Central memory CD4-positive, alpha-beta T cell (primary cell): ENCODE results near the gene RNF38.
"Not testable (repeated sequence)": the region's sequence is repeated elsewhere in the genome, so short reads cannot be mapped to it uniquely, and the experiment has no call there.

ENCODE experiments used
- DNase-seq: peaks from one replicate; pipeline ENCODE4 v3.0.0; 2022

RNF38 gene

DNA sequence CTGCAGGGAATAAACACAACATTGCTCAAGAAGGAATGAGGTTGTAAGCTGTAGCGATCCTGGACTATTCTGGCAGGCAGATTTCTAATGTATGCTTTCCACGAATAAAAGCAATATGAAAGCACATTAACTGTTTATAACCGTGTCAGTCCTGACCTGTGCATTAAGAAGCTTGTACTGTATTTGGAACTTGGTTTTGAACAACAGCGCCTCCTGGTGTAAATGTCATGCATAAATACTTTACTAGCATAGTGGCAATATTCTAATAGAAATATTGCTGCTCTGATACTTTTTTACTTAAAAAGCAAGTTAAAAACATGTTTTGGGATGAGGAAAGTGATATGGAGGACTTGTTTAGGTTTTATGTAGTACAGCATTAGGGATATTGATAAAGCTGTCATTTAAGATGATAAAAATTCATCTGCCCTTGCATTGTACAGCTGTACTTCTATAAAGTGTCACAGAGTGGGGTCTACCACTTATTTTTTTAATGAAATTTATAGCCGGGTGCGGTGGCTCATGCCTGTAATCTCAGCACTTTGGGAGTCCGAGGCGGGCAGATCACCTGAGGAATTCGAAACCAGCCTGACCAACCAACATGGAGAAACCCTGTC lies 71.2 kb downstream of the RNF38 start:
- peak; percentile 50 for DNase-seq

DNA sequence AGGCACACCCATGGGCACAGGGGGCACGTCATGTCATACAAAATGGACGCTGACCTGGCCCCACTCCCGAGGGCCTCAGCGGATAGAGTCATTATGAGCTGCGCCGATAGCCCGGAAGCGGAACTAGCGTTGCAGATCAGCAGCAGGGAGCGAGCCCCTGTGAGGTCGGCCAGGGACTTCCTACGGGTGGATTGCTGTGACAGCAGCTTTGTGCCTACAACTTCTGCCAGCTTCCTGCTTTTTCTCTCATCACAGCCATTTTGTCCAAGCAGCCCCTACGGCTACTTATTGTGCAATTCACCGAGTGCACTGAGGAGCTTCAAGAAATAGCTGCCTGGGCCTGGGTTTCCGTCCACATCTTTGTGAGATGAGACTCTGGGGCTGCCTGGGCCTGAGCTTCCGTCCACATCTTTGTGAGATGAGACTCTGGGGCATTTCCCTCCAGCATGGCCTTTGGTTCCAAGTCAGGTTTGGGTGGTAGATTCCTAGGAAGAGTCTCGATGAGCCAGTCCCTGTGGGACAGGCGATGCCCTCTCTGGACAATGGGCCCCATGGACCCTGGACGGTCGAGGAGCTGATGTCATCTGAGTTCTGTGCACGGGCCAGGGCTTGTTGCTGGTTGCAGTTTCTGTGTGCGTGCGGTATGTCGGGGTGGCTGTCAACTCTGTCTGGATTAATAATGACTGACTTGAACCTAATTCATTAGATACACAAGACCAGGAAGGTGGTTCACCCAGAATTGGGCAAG lies 74.8 kb downstream of the RNF38 start:
- no peak for DNase-seq

DNA sequence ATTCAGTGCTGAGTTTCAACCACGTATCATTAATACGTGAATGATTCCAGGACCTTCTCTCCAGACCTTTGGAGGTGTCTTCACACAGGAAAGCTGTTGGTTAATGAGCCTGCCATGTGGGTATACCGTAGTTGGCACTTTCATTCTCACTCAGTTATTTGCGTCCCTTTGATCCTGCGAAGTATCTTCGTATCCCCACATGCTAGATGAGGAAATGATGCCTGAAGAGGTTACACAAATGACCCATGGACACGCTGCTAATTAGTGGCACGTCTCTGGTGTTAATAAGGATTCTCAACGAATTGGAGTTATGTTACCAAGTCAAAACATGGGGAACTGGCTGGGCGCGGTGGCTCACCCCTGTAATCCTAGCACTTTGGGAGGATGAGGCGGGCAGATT lies 76.1 kb downstream of the RNF38 start:
- DNase-seq, result no peak

DNA sequence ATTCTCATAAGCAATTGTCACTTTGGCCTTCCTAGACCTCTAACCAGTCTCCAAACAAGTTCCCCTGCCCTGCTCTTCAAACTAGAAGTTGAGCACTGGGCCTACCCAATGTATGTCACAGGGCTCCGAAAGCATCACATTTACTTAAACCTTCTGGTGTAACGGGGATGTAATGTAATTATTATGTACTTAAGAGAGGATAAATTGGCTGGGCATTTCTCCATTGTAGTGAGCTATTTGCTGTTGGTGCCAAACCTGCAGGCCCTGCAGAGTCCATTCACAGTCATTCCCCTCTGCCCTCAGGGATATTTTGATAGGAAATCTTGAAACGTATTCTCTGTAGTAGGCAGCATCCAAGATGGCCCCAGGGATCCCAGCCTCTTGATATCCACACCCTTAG lies 77.6 kb downstream of the RNF38 start:
- DNase-seq, result no peak

DNA sequence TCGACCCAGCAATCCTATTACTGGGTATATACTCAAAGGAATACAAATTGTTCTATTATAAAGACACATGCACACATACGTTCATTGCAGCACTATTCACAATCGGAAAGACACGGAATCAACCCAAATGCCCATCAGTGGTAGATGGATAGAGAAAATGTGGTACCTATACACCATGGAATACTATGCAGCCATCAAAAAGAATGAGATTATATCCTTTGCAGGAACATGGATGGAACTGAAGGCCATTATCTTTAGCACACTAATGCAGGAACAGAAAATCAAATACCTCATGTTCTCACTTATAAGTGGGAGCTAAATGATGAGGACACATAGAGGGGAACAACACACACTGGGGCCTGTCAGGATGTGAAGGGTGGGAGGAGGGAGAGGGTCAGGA lies 78.2 kb downstream of the RNF38 start:
- not testable (repeated sequence) for DNase-seq

DNA sequence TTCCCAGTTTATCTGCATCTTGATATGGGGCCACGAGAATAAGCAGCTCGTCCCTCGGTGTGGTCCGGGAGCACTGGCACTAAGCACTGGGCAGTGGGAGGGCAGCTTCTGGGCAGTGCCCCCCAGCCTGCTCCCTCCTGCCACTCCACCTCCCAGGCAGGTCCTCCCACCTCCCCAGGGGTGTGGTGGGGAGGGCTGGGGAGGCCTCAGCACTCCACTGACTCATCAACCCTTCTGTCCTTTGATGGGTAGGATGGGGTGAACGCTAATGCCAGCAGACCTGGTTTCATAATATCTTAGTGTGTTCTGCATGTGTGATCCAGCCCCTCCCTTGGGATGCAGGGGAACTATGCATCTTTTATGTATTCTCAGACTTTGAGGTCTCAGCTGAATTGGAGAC lies 79.6 kb downstream of the RNF38 start:
- DNase-seq, result no peak

DNA sequence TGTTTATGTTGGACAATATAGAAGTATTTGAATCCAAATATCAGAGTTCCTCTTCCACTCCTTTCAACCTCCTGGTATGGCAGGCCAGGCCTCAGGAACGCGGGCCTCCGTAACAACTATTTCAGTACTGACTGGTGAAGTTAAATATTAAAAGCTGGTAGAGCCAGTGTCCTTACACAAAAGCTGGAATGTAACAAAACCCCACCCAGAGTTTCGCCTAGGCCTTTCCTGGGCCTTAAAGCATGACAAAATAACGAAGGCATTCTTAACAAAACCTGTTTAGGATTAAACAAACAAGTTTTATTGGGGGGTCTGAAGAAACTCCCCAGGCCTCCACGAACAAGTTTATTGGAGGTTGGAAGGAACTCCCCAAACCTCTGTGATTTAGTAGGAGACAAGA lies 80.3 kb downstream of the RNF38 start:
- no peak for DNase-seq

DNA sequence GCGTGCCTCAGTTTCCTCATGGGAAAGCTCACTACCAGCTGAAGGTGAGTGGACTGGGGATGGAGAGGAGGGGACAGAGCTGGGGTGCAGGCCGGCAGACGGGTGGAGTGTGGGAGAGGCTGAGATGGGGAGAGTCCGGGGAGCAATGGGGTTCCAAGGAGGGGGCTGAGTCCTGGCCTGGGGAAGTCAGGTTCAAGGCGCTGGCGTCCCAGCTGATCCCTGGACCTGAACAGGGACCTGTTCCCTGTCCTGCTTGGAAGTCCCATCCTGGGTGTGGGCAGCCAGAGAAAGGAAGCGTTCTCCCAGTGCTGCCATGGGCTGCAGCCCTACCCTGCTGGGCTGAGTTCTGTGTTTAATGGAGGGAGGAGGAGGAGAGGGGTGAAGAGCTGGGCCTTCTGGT lies 80.9 kb downstream of the RNF38 start:
- no peak for DNase-seq

DNA sequence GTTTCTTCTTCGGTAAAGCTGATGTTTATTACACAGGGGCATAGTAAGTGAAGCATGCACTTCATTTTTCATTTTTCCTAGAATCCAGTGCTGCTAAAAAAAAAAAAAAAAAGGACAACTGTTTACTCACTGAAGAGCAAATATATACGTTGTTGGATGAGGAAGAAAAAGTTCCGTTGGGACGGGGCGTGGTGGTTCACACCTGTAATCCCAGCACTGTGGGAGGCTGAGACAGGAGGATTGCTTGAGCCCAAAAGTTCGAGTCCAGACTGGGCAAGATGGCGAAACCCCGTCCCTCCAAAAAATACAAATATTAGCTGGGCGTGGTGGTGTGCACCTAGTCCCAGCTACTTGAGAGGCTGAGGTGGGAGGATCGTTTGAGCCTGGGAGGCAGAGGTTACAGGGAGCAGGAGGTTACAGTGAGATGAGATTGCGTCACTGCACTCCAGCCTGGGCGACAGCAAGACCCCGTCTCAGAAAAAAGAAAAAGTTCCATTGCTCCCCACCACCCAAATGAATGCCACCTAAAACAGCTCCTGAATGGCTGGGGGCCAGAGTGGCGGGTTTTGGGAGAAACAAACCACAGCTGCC lies 81.8 kb downstream of the RNF38 start:
- DNase-seq, result no peak

DNA sequence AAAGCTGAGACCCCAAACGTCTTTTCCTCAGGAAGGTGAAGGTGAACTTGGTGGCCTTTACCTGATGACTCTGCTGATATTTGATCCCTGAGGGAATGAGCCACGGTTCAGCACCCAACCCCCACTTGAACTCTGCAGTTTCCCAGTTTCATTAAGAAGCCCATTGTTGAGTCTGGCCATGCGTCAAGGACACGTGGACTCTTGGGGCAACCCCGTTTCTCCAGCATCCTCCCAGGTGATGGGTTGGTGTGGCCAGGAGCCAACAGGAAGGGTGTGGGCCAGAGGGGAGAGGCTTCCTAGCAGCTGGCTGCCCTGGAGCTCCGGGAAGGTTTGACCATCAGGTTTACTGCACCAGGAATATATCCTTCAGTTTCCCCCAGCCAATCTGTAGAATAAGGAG lies 82.3 kb downstream of the RNF38 start:
- no peak for DNase-seq

DNA sequence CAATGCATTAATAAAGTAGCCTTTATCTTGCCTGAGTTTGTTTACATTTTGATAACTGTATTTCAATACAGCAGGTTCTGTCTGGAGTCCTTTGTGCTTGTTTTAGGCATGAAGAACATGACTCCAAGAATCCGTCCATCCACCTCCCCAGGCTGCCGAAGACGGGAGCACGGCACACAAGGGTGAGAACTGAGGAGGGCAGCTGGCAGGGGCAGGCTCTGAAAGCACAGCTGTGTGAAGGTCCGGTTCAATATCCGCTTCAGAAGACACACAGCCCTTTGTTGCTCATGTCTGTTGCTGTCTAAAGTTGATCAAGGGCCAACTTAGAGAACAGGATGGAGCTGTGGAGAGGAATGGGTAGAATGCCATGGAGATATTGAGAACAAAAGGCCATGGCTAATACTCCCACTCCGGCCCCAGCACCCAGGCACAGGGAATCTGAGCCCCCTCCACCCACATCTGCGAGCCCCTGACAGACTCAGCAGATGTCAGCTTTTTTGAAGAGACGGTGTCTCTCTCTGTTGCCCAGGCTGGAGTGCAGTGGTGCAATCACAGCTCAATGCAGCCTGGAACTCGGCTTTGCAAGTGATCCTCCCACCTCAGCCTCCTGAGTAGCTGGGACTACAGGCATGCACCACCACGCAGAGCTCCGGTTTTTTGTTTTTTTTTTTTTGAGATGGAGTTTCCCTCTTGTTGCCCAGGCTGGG lies 83.3 kb downstream of the RNF38 start:
- no peak for DNase-seq

DNA sequence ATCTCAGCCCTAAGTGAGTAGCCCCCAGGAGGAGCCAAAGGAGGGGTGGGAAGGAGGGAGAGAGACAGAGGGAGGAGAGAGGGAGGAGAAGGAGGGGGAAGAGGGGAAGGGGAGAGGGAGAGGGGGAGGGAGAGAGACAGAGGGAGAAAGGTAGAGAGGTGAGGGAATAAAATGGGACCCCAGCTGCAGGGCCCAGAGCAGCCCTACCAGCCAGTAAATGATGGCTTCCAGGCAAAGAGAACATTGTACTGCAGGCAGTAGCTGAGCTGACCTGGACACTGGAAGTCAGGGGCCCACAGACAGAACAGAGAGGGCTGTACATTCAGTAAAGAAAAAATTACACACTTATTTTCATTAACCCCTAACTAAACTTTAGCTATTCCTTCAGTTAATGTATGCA lies 84.0 kb downstream of the RNF38 start:
- DNase-seq, result no peak

DNA sequence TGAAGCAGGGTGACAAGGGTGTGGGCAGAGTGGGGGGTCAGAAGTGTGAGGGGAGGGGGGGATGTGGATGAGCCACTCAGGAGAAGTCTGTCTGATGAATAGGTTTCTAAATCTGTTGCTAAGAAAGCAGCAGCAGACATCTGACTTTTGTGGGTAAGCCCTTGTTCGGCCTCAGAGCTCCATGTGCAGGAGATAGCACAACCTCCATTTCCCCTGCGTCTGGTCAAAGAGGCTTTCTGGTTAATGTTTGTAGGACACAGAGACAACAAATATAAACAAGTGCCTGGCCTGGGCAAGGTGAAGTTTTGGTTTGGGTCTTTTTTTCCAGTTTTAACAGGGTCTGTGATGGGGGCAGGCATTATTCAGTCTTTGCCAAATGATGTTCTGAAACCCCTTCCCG lies 84.8 kb downstream of the RNF38 start:
- DNase-seq, result no peak

DNA sequence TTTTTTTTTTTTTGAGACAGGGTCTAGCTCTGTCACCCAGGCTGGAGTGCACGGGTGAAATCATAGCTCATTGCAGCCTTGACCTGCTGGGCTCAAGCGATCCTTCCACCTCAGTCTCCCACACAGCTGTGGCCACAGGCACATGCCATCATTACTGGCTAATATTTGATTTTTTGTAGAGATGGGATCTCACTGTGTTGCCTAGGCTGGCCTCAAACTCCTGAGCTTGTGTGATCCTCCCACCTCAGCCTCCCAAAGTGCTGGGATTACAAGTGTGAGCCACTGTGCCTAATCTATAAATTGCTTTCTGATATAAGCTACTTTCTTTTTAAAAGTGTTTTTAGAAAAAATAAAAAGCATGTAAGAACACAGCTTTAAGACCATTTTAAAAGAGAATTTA lies 85.3 kb downstream of the RNF38 start:
- no peak for DNase-seq

DNA sequence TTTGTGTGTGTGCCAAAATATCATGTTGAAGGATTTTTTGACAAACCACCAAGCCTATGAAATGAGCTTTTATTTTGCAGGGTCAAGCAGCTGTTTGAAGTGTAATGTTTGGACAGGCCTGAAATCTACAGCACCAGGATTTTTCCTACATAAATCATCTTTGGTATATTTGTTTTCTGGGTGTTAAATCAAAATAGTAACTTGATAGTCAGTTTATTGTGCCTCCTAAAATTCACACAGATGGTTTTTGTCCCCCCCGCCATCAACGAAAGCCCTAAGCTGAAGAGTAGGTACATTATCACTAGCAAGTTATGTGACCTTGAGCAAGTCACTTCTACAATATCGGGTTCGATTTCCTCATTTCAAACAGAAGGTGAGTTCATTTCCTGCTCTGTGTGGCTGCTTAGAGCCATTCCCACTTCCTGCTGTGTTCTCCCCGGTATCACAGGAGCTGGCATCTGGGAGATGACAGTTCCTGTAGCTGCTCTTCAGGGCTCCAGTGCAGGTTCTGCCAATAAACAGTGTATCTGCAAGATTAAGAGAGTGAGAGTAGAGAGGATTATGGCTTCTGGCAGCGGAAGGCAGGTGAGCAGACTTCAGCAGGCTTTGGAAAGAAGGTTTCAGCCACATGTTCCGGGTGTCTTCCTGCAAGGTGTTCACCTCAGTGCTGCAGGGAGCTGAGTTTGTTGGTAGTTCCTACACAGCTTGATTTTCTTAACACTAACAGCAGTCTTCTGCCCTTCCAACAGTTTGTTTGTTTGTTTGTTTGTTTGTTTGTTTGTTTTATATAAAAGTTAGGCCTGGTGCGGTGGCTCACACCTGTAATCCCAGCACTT lies 93.4 kb downstream of the RNF38 start:
- no peak for DNase-seq

DNA sequence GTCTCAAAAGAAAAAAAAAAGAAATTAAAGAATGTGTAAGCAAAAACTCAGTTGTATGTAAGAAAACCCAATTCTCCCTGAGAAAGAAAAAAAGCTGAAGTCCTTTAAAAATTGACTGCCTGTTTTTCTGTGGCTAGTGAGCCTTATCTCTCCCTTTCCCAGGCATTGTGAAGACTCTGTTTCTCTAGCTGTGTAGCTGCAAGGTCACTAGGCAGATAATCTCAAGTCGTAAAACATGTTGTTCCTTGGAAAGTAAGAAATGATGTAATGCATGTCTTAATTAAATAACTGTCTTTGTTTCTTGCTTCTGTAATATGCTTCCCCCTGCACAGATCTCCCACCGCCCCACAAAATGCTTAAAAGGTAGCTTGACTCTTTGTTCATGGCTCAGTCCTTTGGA lies 95.7 kb downstream of the RNF38 start:
- DNase-seq, result not testable (repeated sequence)

DNA sequence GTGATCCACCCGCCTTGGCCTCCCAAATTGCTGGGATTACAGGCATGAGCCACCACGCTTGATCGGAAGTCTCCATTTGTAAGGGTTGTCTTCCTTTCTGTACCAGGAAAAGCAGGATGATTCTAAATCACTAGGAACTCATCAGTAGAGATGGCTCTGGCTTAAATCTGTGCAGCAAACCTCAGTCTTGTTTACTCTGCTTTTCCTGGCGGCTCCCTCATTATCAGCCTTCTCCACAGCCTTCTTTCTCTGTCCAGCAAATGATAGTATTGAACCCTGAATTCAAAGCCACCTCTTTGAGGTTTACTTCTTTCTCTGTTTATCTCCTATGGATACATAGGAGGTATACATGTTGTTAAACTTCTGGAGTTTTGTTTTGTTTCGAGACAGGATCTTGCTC lies 98.8 kb downstream of the RNF38 start:
- DNase-seq, result no peak

DNA sequence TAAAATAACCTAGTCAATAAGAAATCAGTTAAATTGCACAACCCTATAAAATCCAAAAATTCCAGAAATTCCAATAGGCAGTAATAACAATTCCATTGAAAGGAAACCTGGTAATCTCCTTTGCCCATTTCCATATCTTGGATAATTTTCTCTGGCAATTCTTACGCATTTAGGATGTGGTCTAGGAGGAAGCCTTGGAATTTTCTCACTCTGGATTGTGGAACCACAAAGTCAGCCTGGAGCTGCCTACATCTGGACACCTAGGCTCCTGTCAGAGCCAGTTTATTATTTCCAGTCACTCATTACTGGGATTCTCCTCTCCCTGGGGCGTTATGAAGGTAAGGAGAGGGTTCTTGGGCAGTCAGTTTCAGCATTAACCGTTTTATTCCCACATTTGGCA lies 101.5 kb downstream of the RNF38 start:
- DNase-seq, result no peak

DNA sequence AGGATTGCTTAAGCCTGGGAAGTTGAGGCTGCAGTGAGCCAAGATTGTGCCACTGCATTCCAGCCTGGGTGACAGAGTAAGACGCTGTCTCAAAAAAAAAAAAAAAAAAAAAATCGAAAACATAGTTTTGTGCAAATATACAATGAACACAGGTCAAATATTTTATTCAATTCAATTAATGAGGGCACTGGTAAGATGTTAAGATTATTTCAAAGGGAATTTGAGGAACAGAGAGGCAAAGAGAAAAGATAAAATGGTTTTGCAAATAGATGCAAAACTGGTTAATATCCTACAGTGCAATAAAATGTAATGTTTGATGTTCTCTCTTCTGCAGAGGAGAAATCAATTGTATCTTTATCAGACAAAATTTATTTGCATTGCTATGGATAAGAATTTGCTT lies 102.3 kb downstream of the RNF38 start:
- no peak for DNase-seq

DNA sequence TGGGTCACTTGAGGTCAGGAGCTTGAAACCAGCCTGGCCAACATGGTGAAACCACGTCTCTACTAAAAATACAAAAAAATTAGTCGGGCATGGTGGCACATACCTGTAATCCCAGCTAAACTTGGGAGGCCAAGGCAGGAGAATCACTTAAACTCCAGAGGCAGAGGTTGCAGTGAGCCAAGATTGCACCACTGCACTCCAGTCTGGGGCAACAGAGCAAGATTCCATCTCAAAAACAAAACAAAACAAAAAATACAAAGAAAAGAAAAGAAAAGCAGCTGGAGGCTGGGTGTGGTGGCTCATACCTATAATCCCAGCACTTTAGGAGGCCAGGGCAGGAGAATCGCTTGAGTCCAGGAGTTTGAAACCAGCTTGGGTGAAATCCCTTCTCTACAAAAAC lies 105.1 kb downstream of the RNF38 start:
- not testable (repeated sequence) for DNase-seq

DNA sequence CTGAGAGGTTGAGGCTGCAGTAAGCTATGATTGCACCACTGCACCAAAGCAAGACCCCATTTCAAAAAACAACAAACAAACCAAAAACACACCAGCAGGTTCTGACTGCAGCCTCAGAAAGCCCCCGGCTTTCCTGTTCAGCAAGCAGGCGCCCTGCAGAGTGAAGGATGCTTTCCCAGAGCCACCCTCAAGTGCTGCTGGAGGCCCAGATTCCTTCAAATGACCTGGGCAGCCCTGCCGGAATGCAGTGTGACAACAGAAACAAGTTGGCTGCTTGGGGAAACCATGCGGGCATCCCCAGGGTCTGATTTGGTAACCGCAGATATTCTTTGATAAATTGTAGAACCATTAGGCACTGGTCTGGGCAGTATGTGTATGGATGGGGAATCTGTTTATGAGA lies 106.2 kb downstream of the RNF38 start:
- DNase-seq, result no peak

DNA sequence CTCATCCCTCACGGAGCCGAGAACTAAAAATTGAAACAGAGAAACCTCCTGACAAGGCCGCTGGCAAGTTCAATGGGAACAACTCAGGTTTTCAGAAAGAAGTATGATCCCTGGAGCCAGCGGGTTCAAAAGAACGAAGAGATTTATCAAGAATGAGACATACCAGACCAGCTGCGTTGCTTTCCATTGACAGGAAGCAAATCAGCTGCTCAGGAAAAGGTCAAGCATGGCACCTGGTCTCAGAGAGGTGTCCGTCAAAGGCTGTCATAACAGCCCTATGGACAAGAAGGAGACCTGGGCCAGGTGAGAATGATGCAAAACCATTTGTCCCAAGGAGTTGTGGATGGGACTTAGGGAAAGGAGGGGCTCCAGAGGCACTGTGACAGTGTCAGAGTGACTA lies 106.9 kb downstream of the RNF38 start:
- DNase-seq, result no peak

DNA sequence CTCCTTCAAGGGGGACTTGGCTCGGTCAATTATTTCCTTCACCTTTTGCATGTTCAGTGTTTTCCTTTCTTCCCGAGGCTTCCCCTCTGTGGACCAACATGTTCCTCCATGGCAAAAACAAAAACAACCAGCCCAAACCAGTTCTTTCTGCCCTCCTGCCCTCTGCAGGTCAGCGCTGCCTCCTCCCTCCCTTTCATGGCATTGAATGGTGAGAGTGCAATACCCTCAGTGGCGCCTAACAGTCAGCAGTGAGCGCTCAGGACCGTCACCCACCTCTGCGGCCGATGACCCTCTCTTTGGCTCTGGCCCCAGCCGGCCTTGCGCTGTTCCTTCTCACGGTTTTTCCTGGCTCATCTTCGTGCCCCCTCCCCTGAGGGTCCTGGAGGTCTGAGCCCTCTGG lies 107.4 kb downstream of the RNF38 start:
- no peak for DNase-seq
